Activated T-helper 1 cell treated with anti-CD3 and anti-CD28 coated beads, Interleukin-12 subunit alpha, Interleukin-12 subunit beta, Interleukin-2, Interleukin-4 antibody, amounts not matched to agents 30 ng/mL and 10 ng/mL and 1 ng/mL, durations not matched to agents 14 hours and 24 hours and 36 hours (primary cell): ENCODE results near the gene EXOC4. TPM values are rescaled to one million over a fixed set of nuclear protein-coding genes. Genes with fewer than 3 reads are reported as not detected.
"Not testable (repeated sequence)": the region's sequence is repeated elsewhere in the genome, so short reads cannot be mapped to it uniquely, and the experiment has no call there.

ENCODE experiments used
- DNase-seq: peaks from one replicate; pipeline ENCODE4 v3.0.0; 2021; ENCODE audit warnings: low spot score
- H3K27ac Mint-ChIP-seq: one replicate; pipeline ENCODE4 v1.8.0; 2021; ENCODE audit warnings: mild to moderate bottlenecking, mixed read lengths
- H3K27me3 Mint-ChIP-seq: one replicate; pipeline ENCODE4 v1.8.0; 2022; ENCODE audit warnings: mild to moderate bottlenecking, moderate library complexity, mixed read lengths; ENCODE audit not compliant: insufficient read depth
- H3K36me3 Mint-ChIP-seq: one replicate; pipeline ENCODE4 v1.8.0; 2021; ENCODE audit warnings: low read depth, mixed read lengths
- H3K4me1 Mint-ChIP-seq: one replicate; pipeline ENCODE4 v1.8.0; 2021; ENCODE audit warnings: low read depth, mixed read lengths
- H3K4me3 Mint-ChIP-seq: one replicate; pipeline ENCODE4 v1.8.0; 2021; ENCODE audit warnings: mild to moderate bottlenecking, moderate library complexity, mixed read lengths
- H3K9me3 Mint-ChIP-seq: one replicate; pipeline ENCODE4 v1.8.0; 2021; ENCODE audit warnings: mixed read lengths
- intact Hi-C: fragments of 100-400 bp; cut with micrococcal nuclease; formaldehyde crosslinking; loops from one replicate; pipeline ENCODE4 v1.15.1; 2024
- total RNA-seq: library from RNA; stranded (reverse); gene quantifications from 2 replicates; pipeline ENCODE4 v1.2.3, GENCODE V29; 2022

The EXOC4 gene
- total RNA-seq, 1 donor from 2014 or later: 58.6 TPM

DNA sequence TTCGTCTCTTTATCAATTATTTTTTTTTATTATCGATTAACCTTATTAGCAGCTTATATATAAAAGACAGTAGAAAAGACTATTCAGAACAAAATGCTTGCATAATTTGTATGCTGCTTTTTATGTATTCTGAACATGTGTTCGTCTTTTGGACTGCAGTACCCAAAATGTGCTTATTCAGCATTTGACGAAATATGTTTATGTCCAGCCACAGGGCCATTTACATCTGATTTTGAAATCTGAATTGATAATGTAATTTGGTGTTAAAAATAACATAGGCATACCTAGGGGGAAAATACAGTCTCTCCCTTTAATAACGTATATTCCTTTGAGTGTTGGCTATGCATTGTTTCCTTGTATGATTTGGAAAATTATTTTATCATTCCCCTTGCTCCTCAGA is 386.0 kb downstream of the EXOC4 start:
- H3K4me1 Mint-ChIP-seq: no peaks in the 10 kb centered on the region
- intact Hi-C loops: no loop called here
- no peak for DNase-seq
- no peak overlapping the region for H3K27ac Mint-ChIP-seq
- no peak overlapping the region for H3K4me3 Mint-ChIP-seq
- no peaks in the 10 kb centered on the region for H3K36me3 Mint-ChIP-seq
- H3K9me3 Mint-ChIP-seq: peaks cover 5% of the 10 kb centered on the region
- H3K27me3 Mint-ChIP-seq: no peaks in the 10 kb centered on the region

GRCh38 chr7:133641436-133641835 is 388.6 kb downstream of the EXOC4 start:
- H3K27ac Mint-ChIP-seq: no peak overlapping the region
- no peaks in the 10 kb centered on the region for H3K27me3 Mint-ChIP-seq
- no peak for DNase-seq
- H3K9me3 Mint-ChIP-seq: peaks cover 5% of the 10 kb centered on the region
- intact Hi-C loops: no loop called here
- peaks cover 1% of the 10 kb centered on the region for H3K36me3 Mint-ChIP-seq
- H3K4me1 Mint-ChIP-seq: no peaks in the 10 kb centered on the region
- no peak overlapping the region for H3K4me3 Mint-ChIP-seq

- Mint-ChIP-seq H3K4me1 (no peaks in the 10 kb centered on the region), H3K9me3 (peaks cover 5% of the 10 kb centered on the region), H3K4me3 (no peak overlapping the region), H3K36me3 (peaks cover 1% of the 10 kb centered on the region), H3K27me3 (no peaks in the 10 kb centered on the region), H3K27ac (no peak overlapping the region)
- intact Hi-C loops: no loop called here
- DNase-seq: no peak
These were observed 390.0 kb downstream of the EXOC4 start for GRCh38 chr7:133642907-133643306.

GRCh38 chr7:133643652-133644051 is 390.8 kb downstream of the EXOC4 start:
- H3K9me3 Mint-ChIP-seq, H3K4me3 Mint-ChIP-seq, DNase-seq: not testable (repeated sequence)

DNA sequence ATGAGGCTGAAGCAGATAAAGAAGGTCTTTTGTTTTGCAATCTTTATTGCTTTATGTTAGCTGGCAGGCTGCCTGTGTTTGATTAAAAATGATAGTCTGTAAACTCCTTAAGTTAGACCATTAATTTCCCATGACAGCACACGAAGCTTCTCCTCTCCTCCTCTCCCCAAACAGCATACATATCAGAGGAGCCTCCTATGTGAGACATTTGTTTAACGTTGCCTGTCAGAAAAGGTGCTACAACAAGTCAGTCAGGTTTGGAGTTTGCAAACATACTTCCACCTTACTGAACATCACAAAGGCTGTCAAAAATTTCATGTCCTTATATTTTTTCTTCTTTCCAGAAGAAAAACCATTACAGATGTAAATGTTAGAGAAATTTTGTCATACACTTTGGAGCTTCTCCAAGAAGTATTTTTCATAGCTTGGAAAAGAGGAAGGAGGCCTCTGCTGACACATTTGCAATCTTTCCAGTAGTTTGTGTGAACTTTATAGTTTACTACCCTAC is 393.1 kb downstream of the EXOC4 start:
- no peaks in the 10 kb centered on the region for H3K27me3 Mint-ChIP-seq
- no peak overlapping the region for H3K4me3 Mint-ChIP-seq
- peaks cover 5% of the 10 kb centered on the region for H3K9me3 Mint-ChIP-seq
- no peaks in the 10 kb centered on the region for H3K4me1 Mint-ChIP-seq
- H3K36me3 Mint-ChIP-seq: peaks cover 1% of the 10 kb centered on the region
- DNase-seq: no peak
- intact Hi-C loops: no loop called here
- H3K27ac Mint-ChIP-seq: no peak overlapping the region

More at GRCh38 chr7:133643652-133644051, 390.8 kb downstream of the EXOC4 start:
- H3K36me3 Mint-ChIP-seq, H3K27ac Mint-ChIP-seq, H3K4me1 Mint-ChIP-seq, H3K27me3 Mint-ChIP-seq, intact Hi-C loops: not testable (repeated sequence)

DNA sequence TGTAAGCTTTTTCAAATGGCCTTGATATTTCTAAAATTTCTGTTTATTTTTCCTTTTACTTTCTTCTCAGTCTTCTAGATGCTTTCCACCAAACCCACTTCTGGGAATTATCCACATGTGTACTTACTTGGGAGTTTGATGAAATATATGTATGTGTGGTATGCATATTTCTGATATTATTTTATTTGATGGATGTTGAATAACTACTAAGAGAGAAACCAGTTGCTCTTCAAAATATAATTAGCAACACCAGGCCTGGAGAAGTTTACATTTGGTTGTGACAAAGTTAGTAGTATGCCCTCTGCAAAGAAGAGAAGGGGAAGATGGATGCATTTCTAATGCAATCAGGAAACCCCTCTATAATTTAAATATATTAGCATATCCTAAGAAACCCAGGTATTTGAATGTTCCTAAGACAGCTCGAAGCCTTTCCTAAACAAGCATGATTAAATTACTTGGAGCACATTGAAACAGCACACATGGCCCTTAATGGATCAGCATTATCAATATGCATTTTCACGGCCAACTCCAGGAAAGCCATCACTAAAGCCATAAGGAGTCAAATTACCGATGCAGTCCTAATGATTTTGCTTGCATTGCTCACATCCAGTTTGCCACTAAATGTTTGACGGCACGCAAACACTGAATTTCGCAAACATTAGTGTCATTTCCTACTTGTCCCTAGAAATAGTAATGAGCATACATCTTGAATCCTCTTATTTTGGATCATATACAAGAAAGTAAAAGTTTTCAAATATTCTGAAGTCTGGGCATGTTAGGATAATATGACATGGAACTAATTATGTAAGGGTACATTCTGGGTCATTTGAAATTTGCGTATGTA is 393.8 kb downstream of the EXOC4 start:
- Mint-ChIP-seq H3K9me3 (peaks cover 5% of the 10 kb centered on the region), H3K4me3 (no peak overlapping the region), H3K4me1 (no peaks in the 10 kb centered on the region), H3K27ac (no peak overlapping the region), H3K27me3 (no peaks in the 10 kb centered on the region), H3K36me3 (peaks cover 1% of the 10 kb centered on the region)
- DNase-seq: no peak
- intact Hi-C loops: no loop called here

- intact Hi-C loops: no loop called here
- Mint-ChIP-seq H3K27me3 (no peaks in the 10 kb centered on the region), H3K36me3 (peaks cover 1% of the 10 kb centered on the region), H3K27ac (no peak overlapping the region), H3K4me3 (no peak overlapping the region), H3K9me3 (no peaks in the 10 kb centered on the region), H3K4me1 (no peaks in the 10 kb centered on the region)
- DNase-seq: no peak
These were observed 396.7 kb downstream of the EXOC4 start for GRCh38 chr7:133649593-133649992.

- Mint-ChIP-seq H3K9me3 (no peaks in the 10 kb centered on the region), H3K27me3 (no peaks in the 10 kb centered on the region), H3K4me1 (no peaks in the 10 kb centered on the region), H3K4me3 (no peak overlapping the region), H3K27ac (no peak overlapping the region), H3K36me3 (peaks cover 1% of the 10 kb centered on the region)
- intact Hi-C loops: no loop called here
- DNase-seq: no peak
These were observed 397.2 kb downstream of the EXOC4 start for GRCh38 chr7:133650069-133650468.

DNA sequence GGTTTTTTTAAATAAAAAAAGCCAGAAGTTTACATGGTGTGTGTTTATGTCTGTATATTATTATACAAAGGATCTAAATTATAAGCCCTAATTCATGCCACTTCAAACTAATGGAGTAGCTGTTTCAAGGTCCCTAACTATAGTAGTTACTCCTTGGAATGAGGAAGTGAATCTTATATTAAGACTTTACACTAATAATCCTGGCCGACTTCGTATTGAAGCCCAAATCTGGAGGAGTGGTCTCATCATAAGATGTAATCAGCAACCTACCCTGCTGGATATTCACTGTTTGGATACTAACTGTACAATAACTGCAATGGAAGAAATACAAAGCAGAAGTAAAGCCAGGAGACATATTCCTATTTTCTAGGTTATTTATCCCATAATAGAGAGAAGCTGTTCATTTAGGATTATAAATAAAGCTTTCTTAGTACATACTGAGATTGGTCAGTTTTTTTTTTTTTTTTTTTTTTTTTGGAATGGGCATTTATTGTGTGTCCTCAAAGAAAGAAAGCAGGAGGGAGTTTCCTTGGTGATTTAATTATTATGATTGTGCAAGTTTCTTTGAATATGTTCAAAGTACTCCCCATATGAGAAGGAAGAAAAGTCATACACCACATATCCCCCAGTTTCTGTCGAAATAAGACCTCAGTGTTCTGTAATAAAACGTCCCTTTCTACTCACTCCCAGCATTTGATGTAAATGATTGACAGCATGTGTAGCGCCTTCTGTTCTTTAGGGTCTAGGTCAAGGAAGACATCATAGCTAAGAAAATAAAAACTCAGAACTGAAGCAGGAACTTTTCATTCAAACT is 397.8 kb downstream of the EXOC4 start:
- Mint-ChIP-seq H3K4me1 (no peaks in the 10 kb centered on the region), H3K4me3 (no peak overlapping the region), H3K36me3 (peaks cover 1% of the 10 kb centered on the region), H3K27me3 (no peaks in the 10 kb centered on the region), H3K27ac (no peak overlapping the region), H3K9me3 (no peaks in the 10 kb centered on the region)
- DNase-seq: no peak
- intact Hi-C loops: no loop called here

DNA sequence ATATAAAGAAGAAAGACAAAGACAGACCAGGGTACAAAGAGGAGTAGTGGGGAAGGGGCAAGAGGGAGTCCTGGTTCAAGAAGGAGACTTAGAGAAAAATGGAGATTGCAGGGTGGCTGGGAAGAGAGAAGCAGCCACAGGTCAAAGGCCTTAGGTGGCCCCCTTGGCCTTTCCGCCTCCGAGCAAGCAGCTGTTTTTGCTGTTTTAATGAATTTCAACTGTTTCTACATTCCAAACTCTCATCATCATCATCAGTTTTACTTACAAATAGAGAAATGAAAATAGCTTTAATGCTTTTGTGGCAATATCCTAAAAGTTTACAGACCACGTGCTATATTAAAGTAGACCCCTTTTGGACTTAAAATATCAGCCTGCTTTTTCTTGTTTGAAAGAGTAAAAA is 399.7 kb downstream of the EXOC4 start:
- Mint-ChIP-seq H3K4me3 (no peak overlapping the region), H3K9me3 (no peaks in the 10 kb centered on the region), H3K27me3 (no peaks in the 10 kb centered on the region), H3K4me1 (no peaks in the 10 kb centered on the region), H3K27ac (no peak overlapping the region), H3K36me3 (no peaks in the 10 kb centered on the region)
- intact Hi-C loops: no loop called here
- no peak for DNase-seq

DNA sequence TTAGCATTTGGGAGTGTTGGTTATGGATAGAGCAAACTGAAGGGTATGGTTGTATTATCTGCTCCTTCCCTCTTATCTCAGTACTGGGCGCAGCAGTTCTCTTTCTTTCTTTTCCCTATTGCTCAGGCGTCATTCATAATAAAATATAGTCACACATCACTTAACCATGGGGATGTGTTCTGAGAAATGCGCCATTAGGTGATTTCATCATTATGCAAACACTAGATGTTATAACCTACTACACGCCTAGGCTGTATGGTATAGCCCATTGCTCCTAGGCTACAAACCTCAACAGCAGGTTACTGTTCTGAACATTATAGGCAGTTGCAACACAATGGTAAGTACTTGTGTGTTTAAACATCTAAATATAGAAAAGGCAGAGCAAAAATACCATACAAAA is 401.7 kb downstream of the EXOC4 start:
- H3K27ac Mint-ChIP-seq: no peak overlapping the region
- no peak for DNase-seq
- no peaks in the 10 kb centered on the region for H3K9me3 Mint-ChIP-seq
- no peak overlapping the region for H3K4me3 Mint-ChIP-seq
- H3K36me3 Mint-ChIP-seq: no peaks in the 10 kb centered on the region
- intact Hi-C loops: no loop called here
- no peaks in the 10 kb centered on the region for H3K27me3 Mint-ChIP-seq
- no peaks in the 10 kb centered on the region for H3K4me1 Mint-ChIP-seq

DNA sequence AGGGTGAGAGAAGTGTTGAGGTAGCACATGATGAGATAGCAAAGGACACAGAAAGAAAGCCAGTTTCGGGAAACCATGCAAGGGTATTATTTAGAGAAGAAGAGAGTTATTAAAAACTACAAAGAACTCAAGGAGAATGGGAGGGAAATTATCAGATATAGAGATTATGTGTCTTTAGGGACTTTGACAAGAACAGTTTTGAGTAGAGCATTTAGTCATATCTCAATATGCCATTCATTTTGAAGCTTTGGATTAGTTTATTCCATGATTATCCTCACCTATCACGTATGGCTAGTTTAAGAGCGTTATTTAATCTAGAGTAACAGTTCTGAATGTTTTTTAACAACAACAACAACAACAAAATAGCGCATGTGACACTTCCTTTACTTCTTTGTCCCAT is 409.4 kb downstream of the EXOC4 start:
- no peaks in the 10 kb centered on the region for H3K9me3 Mint-ChIP-seq
- intact Hi-C loops: no loop called here
- no peak overlapping the region for H3K27ac Mint-ChIP-seq

GRCh38 chr7:133662830-133663229 is 410.0 kb downstream of the EXOC4 start:
- H3K4me1 Mint-ChIP-seq: peaks cover 11% of the 10 kb centered on the region
- H3K27ac Mint-ChIP-seq: no peak overlapping the region
- H3K9me3 Mint-ChIP-seq: no peaks in the 10 kb centered on the region
- DNase-seq: no peak
- peaks cover 2% of the 10 kb centered on the region for H3K36me3 Mint-ChIP-seq
- intact Hi-C loops: no loop called here
- H3K4me3 Mint-ChIP-seq: no peak overlapping the region
- no peaks in the 10 kb centered on the region for H3K27me3 Mint-ChIP-seq

More for the DNA sequence above, 409.4 kb downstream of the EXOC4 start:
- H3K27me3 Mint-ChIP-seq: no peaks in the 10 kb centered on the region
- DNase-seq: no peak
- peaks cover 11% of the 10 kb centered on the region for H3K4me1 Mint-ChIP-seq
- no peak overlapping the region for H3K4me3 Mint-ChIP-seq
- H3K36me3 Mint-ChIP-seq: peaks cover 2% of the 10 kb centered on the region
